H1 (cell line): ENCODE data around the gene GLCE. TPM values are rescaled to one million over a fixed set of nuclear protein-coding genes. Genes with fewer than 3 reads are reported as not detected.

Experiments
- CTCF ChIA-PET: fragments of 300-600 bp; sonication (Branson Sonifier 250); formaldehyde crosslinking; loops from one replicate; lab custom pipeline; 2021; ENCODE audit not compliant: partially characterized antibody; lab: Charles Lee
- POLR2A ChIA-PET: fragments of 300-600 bp; sonication (Branson Sonifier 250); formaldehyde crosslinking; loops from one replicate; lab custom pipeline; 2021; ENCODE audit warnings: inconsistent platforms; ENCODE audit not compliant: partially characterized antibody; lab: Charles Lee
- DNase-seq, 2 experiments: peaks; one replicate each; pipeline versions ENCODE4 v3.0.0 to v3.0.0-alpha.2; 2010 to 2022; ENCODE audit warnings: low spot score in 2 of 2, low read depth in 1 of 2, mixed read lengths in 1 of 2
- FAIRE-seq: peaks from 2 replicates; lab custom pipeline; 2011; peaks lifted over from hg19 to GRCh38; lab: Jason Lieb, UNC
- H2AFZ ChIP-seq: 2 replicates; pipeline ENCODE4 v1.8.1; 2012; ENCODE audit warnings: low read length, inconsistent platforms
- H2AK5ac ChIP-seq: 2 replicates; pipeline ENCODE4 v1.6.1; 2013; ENCODE audit warnings: low read depth, low read length
- H2BK120ac ChIP-seq: replicated peaks from 2 replicates; pipeline ENCODE3; 2013; ENCODE audit warnings: low read depth, low read length, inconsistent platforms
- H2BK12ac ChIP-seq: 2 replicates; pipeline ENCODE4 v1.6.1; 2013; ENCODE audit warnings: low read depth, low read length
- H2BK15ac ChIP-seq: 2 replicates; pipeline ENCODE4 v1.6.1; 2013; ENCODE audit warnings: low read length
- H2BK20ac ChIP-seq: 2 replicates; pipeline ENCODE4 v1.6.1; 2013; ENCODE audit warnings: low read length
- H2BK5ac ChIP-seq: 2 replicates; pipeline ENCODE4 v1.6.1; 2013; ENCODE audit warnings: low read depth, low read length
- H3K14ac ChIP-seq: 2 replicates; pipeline ENCODE4 v1.6.1; 2013; ENCODE audit warnings: inconsistent platforms; ENCODE audit not compliant: insufficient read length
- H3K18ac ChIP-seq: 2 replicates; pipeline ENCODE4 v1.6.1; 2013; ENCODE audit warnings: low read length; ENCODE audit errors: extremely low read depth
- H3K23ac ChIP-seq: 2 replicates; pipeline ENCODE4 v1.6.1; 2013; ENCODE audit warnings: inconsistent platforms; ENCODE audit not compliant: insufficient read length
- H3K23me2 ChIP-seq: 2 replicates; pipeline ENCODE4 v1.6.1; 2013; ENCODE audit warnings: low read depth, low read length
- H3K27ac ChIP-seq: 2 replicates; pipeline ENCODE4 v1.6.1; 2011; ENCODE audit warnings: low read depth, low read length, inconsistent platforms
- H3K27me3 ChIP-seq, 4 experiments: replicated peaks in 1 of 4; 1 replicate in 1 of 4; 2 replicates in 3 of 4; pipeline versions ENCODE4 v1.6.1 to v1.8.1; 2011 to 2013; ENCODE audit warnings: low read length in 3 of 4, mild to moderate bottlenecking in 3 of 4, inconsistent platforms in 2 of 4, mixed read lengths in 2 of 4, moderate library complexity in 1 of 4; ENCODE audit not compliant: control insufficient read depth in 3 of 4, insufficient read depth in 3 of 4; ENCODE audit errors: extremely low read depth in 1 of 4
- H3K36me3 ChIP-seq, 4 experiments: 2 replicates each; pipeline versions ENCODE4 v1.6.1 to v1.8.1; 2011 to 2013; ENCODE audit warnings: mild to moderate bottlenecking in 4 of 4, low read length in 3 of 4, moderate library complexity in 2 of 4, control low read depth in 1 of 4, inconsistent platforms in 1 of 4; ENCODE audit not compliant: insufficient read depth in 4 of 4, control insufficient read depth in 2 of 4
- H3K4ac ChIP-seq: replicated peaks from 2 replicates; pipeline ENCODE3; 2013; ENCODE audit warnings: low read length, low read depth, mixed read lengths, inconsistent platforms; ENCODE audit not compliant: insufficient read length
- H3K4me1 ChIP-seq, 4 experiments: replicated peaks in 1 of 4; 1 replicate in 1 of 4; 2 replicates in 3 of 4; pipeline versions ENCODE4 v1.6.1 to v1.8.1; 2011 to 2013; ENCODE audit warnings: low read length in 3 of 4, inconsistent platforms in 2 of 4, mixed read lengths in 1 of 4; ENCODE audit not compliant: insufficient read depth in 4 of 4, control insufficient read depth in 3 of 4
- H3K4me2 ChIP-seq, 2 experiments: 2 replicates each; pipeline versions ENCODE4 v1.6.1 to v1.8.1; 2011 to 2013; ENCODE audit warnings: low read depth in 2 of 2, low read length in 2 of 2, control low read depth in 1 of 2, inconsistent platforms in 1 of 2, mild to moderate bottlenecking in 1 of 2; ENCODE audit not compliant: insufficient read depth in 1 of 2
- H3K4me3 ChIP-seq, 4 experiments: fragments of 200-600, 300-600 bp in 1 of 4; sonication (generic), shearing (Covaris generic), sonication (Bioruptor Twin) in 1 of 4; 2 replicates each; pipeline versions ENCODE4 v1.5.1 to v1.8.1; 2011 to 2016; ENCODE audit warnings: low read length in 4 of 4, low read depth in 3 of 4, control low read depth in 2 of 4, inconsistent platforms in 2 of 4, mild to moderate bottlenecking in 2 of 4, mixed read lengths in 1 of 4, moderate library complexity in 1 of 4; ENCODE audit not compliant: insufficient read depth in 2 of 4; ENCODE audit errors: extremely low read depth in 1 of 4
- H3K56ac ChIP-seq: replicated peaks from 2 replicates; pipeline ENCODE3; 2013; ENCODE audit warnings: low read depth, mild to moderate bottlenecking, mixed read lengths, low read length, inconsistent platforms; ENCODE audit not compliant: insufficient read length
- H3K79me1 ChIP-seq: 2 replicates; pipeline ENCODE4 v1.6.1; 2013; ENCODE audit warnings: low read depth, low read length, control low read depth
- H3K79me2 ChIP-seq, 2 experiments: 2 replicates each; pipeline versions ENCODE4 v1.6.1 to v1.8.1; 2012 to 2013; ENCODE audit warnings: low read length in 2 of 2, mild to moderate bottlenecking in 2 of 2, inconsistent platforms in 1 of 2; ENCODE audit not compliant: insufficient read depth in 2 of 2, control insufficient read depth in 1 of 2
- H3K9ac ChIP-seq, 4 experiments: replicated peaks in 1 of 4; 1 replicate in 1 of 4; 2 replicates in 3 of 4; pipeline versions ENCODE4 v1.6.1 to v1.8.1; 2011 to 2013; ENCODE audit warnings: low read depth in 3 of 4, low read length in 3 of 4, control low read depth in 2 of 4, mild to moderate bottlenecking in 2 of 4, moderate library complexity in 2 of 4, inconsistent platforms in 1 of 4; ENCODE audit errors: extremely low read depth in 1 of 4
- H3K9me3 ChIP-seq, 2 experiments: 2 replicates each; pipeline versions ENCODE4 v1.6.1 to v1.8.1; 2012 to 2013; ENCODE audit warnings: mild to moderate bottlenecking in 2 of 2, moderate library complexity in 2 of 2, control low read depth in 1 of 2, inconsistent platforms in 1 of 2, low read depth in 1 of 2, low read length in 1 of 2, mixed read lengths in 1 of 2; ENCODE audit not compliant: insufficient read depth in 2 of 2
- H4K20me1 ChIP-seq, 2 experiments: replicated peaks in 1 of 2; 2 replicates each; pipeline versions ENCODE3 to v1.8.1; 2011 to 2013; ENCODE audit warnings: inconsistent platforms in 2 of 2, low read length in 2 of 2, mild to moderate bottlenecking in 1 of 2; ENCODE audit not compliant: insufficient read depth in 2 of 2, control insufficient read depth in 1 of 2
- H4K5ac ChIP-seq: 2 replicates; pipeline ENCODE4 v1.6.1; 2013; ENCODE audit warnings: low read length, low read depth, mixed read lengths, inconsistent platforms; ENCODE audit not compliant: insufficient read length
- H4K8ac ChIP-seq: 2 replicates; pipeline ENCODE4 v1.8.0; 2013; ENCODE audit warnings: mild to moderate bottlenecking, moderate library complexity, low read length, inconsistent platforms; ENCODE audit not compliant: insufficient read depth; ENCODE audit errors: extremely low read depth
- H4K91ac ChIP-seq: replicated peaks from 2 replicates; pipeline ENCODE3; 2013; ENCODE audit warnings: low read length, mixed read lengths, inconsistent platforms; ENCODE audit not compliant: insufficient read length
- BRCA1 ChIP-seq: IDR thresholded peaks from 2 replicates; pipeline ENCODE4 v1.6.1; 2012; ENCODE audit warnings: low read depth, low read length, improper control_type of control experiment
- EP300 ChIP-seq, 2 experiments: IDR thresholded peaks; 1 replicate in 1 of 2; 2 replicates in 1 of 2; pipeline ENCODE4 v1.6.1; 2011 to 2012; ENCODE audit warnings: low read depth in 2 of 2, low read length in 2 of 2, mild to moderate bottlenecking in 2 of 2, borderline replicate concordance in 1 of 2, inconsistent platforms in 1 of 2, moderate library complexity in 1 of 2
- HDAC2 ChIP-seq, 2 experiments: fragments of 300-600 bp in 1 of 2; sonication (generic) in 1 of 2; IDR thresholded peaks; 2 replicates each; pipeline ENCODE4 v1.6.1; 2011 to 2012; ENCODE audit warnings: low read depth in 2 of 2, low read length in 2 of 2, mild to moderate bottlenecking in 2 of 2, moderate library complexity in 2 of 2, borderline replicate concordance in 1 of 2, inconsistent platforms in 1 of 2
- KDM5A ChIP-seq: fragments of 200-600 bp; IDR thresholded peaks from 2 replicates; pipeline ENCODE4 v1.7.1; 2012; ENCODE audit warnings: mild to moderate bottlenecking, low read length, inconsistent platforms, mixed read lengths
- RBBP5 ChIP-seq: IDR thresholded peaks from 2 replicates; pipeline ENCODE4 v1.7.1; 2012; ENCODE audit warnings: low read depth, mild to moderate bottlenecking, inconsistent platforms, low read length, moderate library complexity, borderline replicate concordance
- RFX5 ChIP-seq: IDR thresholded peaks from 2 replicates; pipeline ENCODE4 v1.6.1; 2011; ENCODE audit warnings: low read depth, low read length, improper control_type of control experiment, borderline replicate concordance
- SIRT6 ChIP-seq: IDR thresholded peaks from one replicate; pipeline ENCODE4 v1.7.1; 2012; ENCODE audit warnings: low read length, inconsistent platforms
- SP4 ChIP-seq: IDR thresholded peaks from 2 replicates; pipeline ENCODE4 v1.6.1; 2012; ENCODE audit warnings: low read length, inconsistent platforms
- SUZ12 ChIP-seq: fragments of 200-600 bp; sonication (generic); IDR thresholded peaks from 2 replicates; pipeline ENCODE4 v1.6.1; 2012; ENCODE audit warnings: mild to moderate bottlenecking, inconsistent platforms, low read length, moderate library complexity, mixed read lengths
- TCF12 ChIP-seq: IDR thresholded peaks from 2 replicates; pipeline ENCODE4 v1.6.1; 2011; ENCODE audit warnings: low read depth, mild to moderate bottlenecking, low read length
- WGBS, 2 experiments: shearing (Covaris generic) in 1 of 2; methylation state at CpG; one replicate each; pipeline versions ENCODE4 v1.1.6 to v1.1.7; 2013 to 2015; ENCODE audit warnings: low lambda C conversion rate in 2 of 2, mixed read lengths in 2 of 2, inconsistent platforms in 1 of 2, low coverage in 1 of 2, missing lambda C conversion rate in 1 of 2; ENCODE audit not compliant: insufficient replicate concordance in 2 of 2, insufficient coverage in 1 of 2, insufficient read length in 1 of 2; ENCODE audit errors: extremely low coverage in 1 of 2, missing lambda C conversion rate in 1 of 2; 5-methylcytosine and 5-hydroxymethylcytosine counted together
- polyA plus RNA-seq, 7 experiments: library from polyadenylated mRNA; depleted of rRNA in 3 of 7; stranded (reverse) in 5 of 7; unstranded in 2 of 7; fragments of >200 nt in 5 of 7; fragments of 200-250 nt in 2 of 7; gene quantifications; 1 replicate in 5 of 7; 2 replicates in 1 of 7; 4 replicates in 1 of 7; pipeline versions ENCODE4 v1.2.1 to v1.2.3, GENCODE V29; 2011 to 2013; ENCODE audit warnings: missing spikeins in 2 of 7, mixed read lengths in 2 of 7
- total RNA-seq: library from RNA; stranded (reverse); fragmentation: NEBNext Ultra II Directional; extraction: Animal tissue kit (Norgen Biotek cat#: 25700); gene quantifications from 2 replicates; pipeline ENCODE4 v1.2.1, GENCODE V29; 2021
- TF ChIP-seq, protein P1 (sequence below): IDR thresholded peaks from 2 replicates; pipeline ENCODE4 v1.6.1; 2012; ENCODE audit warnings: inconsistent platforms
- TF ChIP-seq, protein P2 (sequence below): IDR thresholded peaks from 2 replicates; pipeline ENCODE4 v1.6.1; 2011; ENCODE audit warnings: low read length, improper control_type of control experiment

Gene GLCE
- total and polyA plus RNA-seq, 2 of the 8 experiments (the other 6 are each of a cell fraction or from before 2014, with no cell fraction given), result 17.1 to 22.7 TPM

DNA sequence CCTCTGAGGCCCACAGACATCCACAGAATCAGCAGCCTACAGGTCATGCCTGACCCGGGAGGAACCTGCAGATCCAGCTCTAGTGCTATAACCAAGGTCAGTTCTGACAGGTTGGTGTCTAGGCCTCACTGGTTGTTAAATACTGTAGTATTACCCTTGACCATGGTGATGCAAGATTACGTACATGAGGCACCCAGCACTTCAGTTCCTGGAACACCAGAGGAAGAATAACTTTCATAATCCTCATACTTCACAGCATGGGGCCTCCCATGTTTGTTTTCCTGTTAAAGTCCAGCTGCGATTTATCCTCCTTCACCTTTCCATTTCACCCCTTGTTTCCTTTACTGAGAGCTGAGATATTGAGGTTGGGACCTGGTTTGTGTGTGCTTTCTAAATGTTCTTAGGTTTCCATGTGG, 34.4 kb upstream of the GLCE start:
- WGBS, 2 experiments, result 81% methylated on average over 3 of the region's 3 CpGs; no CpG with 5 or more reads in 1 of the 2 experiments
- TF ChIP-seq TCF12 (no peak), SUZ12 (no peak), BRCA1 (no peak), RFX5 (no peak), KDM5A (no peak), RBBP5 (no peak), SP4 (no peak), SIRT6 (no peak), HDAC2 (IDR thresholded peaks at IDR 0.05; ENCODE audit: borderline replicate concordance in 1 of 2, low read depth in 2 of 2, low read length in 2 of 2) (no peak), EP300 (IDR thresholded peaks at IDR 0.05; ENCODE audit: borderline replicate concordance in 1 of 2, low read depth in 2 of 2, low read length in 2 of 2) (no peak)
- TF ChIP-seq, protein P1, sequence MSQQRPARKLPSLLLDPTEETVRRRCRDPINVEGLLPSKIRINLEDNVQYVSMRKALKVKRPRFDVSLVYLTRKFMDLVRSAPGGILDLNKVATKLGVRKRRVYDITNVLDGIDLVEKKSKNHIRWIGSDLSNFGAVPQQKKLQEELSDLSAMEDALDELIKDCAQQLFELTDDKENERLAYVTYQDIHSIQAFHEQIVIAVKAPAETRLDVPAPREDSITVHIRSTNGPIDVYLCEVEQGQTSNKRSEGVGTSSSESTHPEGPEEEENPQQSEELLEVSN, result no peak
- TF ChIP-seq, protein P2, sequence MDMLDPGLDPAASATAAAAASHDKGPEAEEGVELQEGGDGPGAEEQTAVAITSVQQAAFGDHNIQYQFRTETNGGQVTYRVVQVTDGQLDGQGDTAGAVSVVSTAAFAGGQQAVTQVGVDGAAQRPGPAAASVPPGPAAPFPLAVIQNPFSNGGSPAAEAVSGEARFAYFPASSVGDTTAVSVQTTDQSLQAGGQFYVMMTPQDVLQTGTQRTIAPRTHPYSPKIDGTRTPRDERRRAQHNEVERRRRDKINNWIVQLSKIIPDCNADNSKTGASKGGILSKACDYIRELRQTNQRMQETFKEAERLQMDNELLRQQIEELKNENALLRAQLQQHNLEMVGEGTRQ, result no peak

More for the DNA sequence above, 34.4 kb upstream of the GLCE start:
- FAIRE-seq, result no peak
- peaks cover 0 to 7% (median 4%) of the 10 kb centered on the region in 4 experiments; a peak in 3 of 7 replicates for H3K4me1 ChIP-seq
- H3K9ac ChIP-seq, result no peak overlapping the region
- POLR2A ChIA-PET, result interaction anchor here (1.0 kb wide), 1 partner anchor 9 kb away, joined by 4 read pairs; no protein-coding TSS in a partner anchor
- no peaks in the 10 kb centered on the region for H3K36me3 ChIP-seq
- no peaks in the 10 kb centered on the region for H3K79me2 ChIP-seq
- peaks cover 0 to 11% (median 6%) of the 10 kb centered on the region in 4 experiments; a peak in 6 of 7 replicates for H3K27me3 ChIP-seq
- no peak overlapping the region for H3K56ac ChIP-seq
- no peaks in the 10 kb centered on the region for H4K20me1 ChIP-seq
- H3K9me3 ChIP-seq, result no peaks in the 10 kb centered on the region
- no peak overlapping the region for H3K4me3 ChIP-seq
- H4K5ac ChIP-seq, result no peak overlapping the region
- no peak overlapping the region for H4K91ac ChIP-seq
- no peak overlapping the region for H2BK15ac ChIP-seq
- no peak for DNase-seq
- H2BK120ac ChIP-seq, result no peak overlapping the region
- no peak overlapping the region for H2BK20ac ChIP-seq
- no peak overlapping the region for H2AK5ac ChIP-seq
- H3K4me2 ChIP-seq, result no peak overlapping the region
- H4K8ac ChIP-seq, result no peak overlapping the region
- CTCF ChIA-PET, result interaction anchor here (0.9 to 1.3 kb wide), 3 partner anchors 28 to 101 kb away, joined by 3 to 4 read pairs (median 4); no protein-coding TSS in a partner anchor
- H3K79me1 ChIP-seq, result no peaks in the 10 kb centered on the region
- H3K18ac ChIP-seq, result no peak overlapping the region
- H2BK12ac ChIP-seq, result no peak overlapping the region
- H3K4ac ChIP-seq, result no peak overlapping the region
- no peak overlapping the region for H3K27ac ChIP-seq
- H3K23me2 ChIP-seq, result no peaks in the 10 kb centered on the region
- H3K14ac ChIP-seq, result no peak overlapping the region
- H2BK5ac ChIP-seq, result no peak overlapping the region
- no peak overlapping the region for H2AFZ ChIP-seq
- no peak overlapping the region for H3K23ac ChIP-seq
